Neural cell (in vitro differentiated cells): Measurements from ENCODE around the gene TTC39B. TPM values are rescaled to one million over a fixed set of nuclear protein-coding genes. Genes with fewer than 3 reads are reported as not detected.

Experiments
- H2AFZ ChIP-seq: fragments of 200-600, 300-800 bp; sonication (generic), shearing (Covaris generic); 2 replicates; pipeline ENCODE4 v1.6.0; 2014; ENCODE audit warnings: low read depth, mild to moderate bottlenecking, antibody characterized with exemption, low read length, moderate library complexity
- H3F3A ChIP-seq: fragments of 200-600 bp; shearing (Covaris generic); 2 replicates; pipeline ENCODE4 v1.6.1; 2016; ENCODE audit warnings: mild to moderate bottlenecking, moderate library complexity, mixed read lengths, antibody characterized with exemption, low read length; ENCODE audit not compliant: insufficient read depth, poor library complexity, severe bottlenecking
- H3K27ac ChIP-seq: fragments of 200-600, 300-800 bp; sonication (generic), shearing (Covaris generic); 2 replicates; pipeline ENCODE4 v1.5.1; 2014; ENCODE audit warnings: mild to moderate bottlenecking, low read length, moderate library complexity
- H3K27me3 ChIP-seq: fragments of 300-800, 200-600 bp; sonication (generic), shearing (Covaris generic); 2 replicates; pipeline ENCODE4 v1.6.0; 2014; ENCODE audit warnings: mild to moderate bottlenecking, low read depth, low read length, moderate library complexity; ENCODE audit not compliant: insufficient read depth
- H3K36me3 ChIP-seq: fragments of 300-800, 200-600 bp; sonication (generic), shearing (Covaris generic); 2 replicates; pipeline ENCODE4 v1.5.1; 2014; ENCODE audit warnings: mild to moderate bottlenecking, antibody characterized with exemption, low read length, moderate library complexity; ENCODE audit not compliant: insufficient read depth
- H3K4me2 ChIP-seq: fragments of 300-800, 200-600 bp; sonication (generic), shearing (Covaris generic); 2 replicates; pipeline ENCODE4 v1.6.0; 2014; ENCODE audit warnings: mild to moderate bottlenecking, low read length
- H3K4me3 ChIP-seq: fragments of 300-800, 200-600 bp; sonication (generic), shearing (Covaris generic); 2 replicates; pipeline ENCODE4 v1.5.1; 2014; ENCODE audit warnings: mild to moderate bottlenecking, low read length, moderate library complexity
- H3K79me2 ChIP-seq: fragments of 200-600 bp; shearing (Covaris generic); replicated peaks from 2 replicates; pipeline ENCODE4 v1.6.0; 2014; ENCODE audit warnings: mild to moderate bottlenecking, low read length, moderate library complexity; ENCODE audit not compliant: insufficient read depth
- H3K9ac ChIP-seq: fragments of 300-800, 200-600 bp; sonication (generic), shearing (Covaris generic); 2 replicates; pipeline ENCODE4 v1.6.1; 2016; ENCODE audit warnings: mild to moderate bottlenecking, low read length, mixed read lengths
- H3K9me2 ChIP-seq: fragments of 200-600 bp; shearing (Covaris generic); 2 replicates; pipeline ENCODE4 v1.6.1; 2016; ENCODE audit warnings: mild to moderate bottlenecking, low read length, mixed read lengths; ENCODE audit not compliant: insufficient read depth
- H3K9me3 ChIP-seq: fragments of 200-600, 300-800 bp; sonication (generic), shearing (Covaris generic); 2 replicates; pipeline ENCODE4 v1.6.1; 2016; ENCODE audit warnings: mild to moderate bottlenecking, mixed run types, low read length, moderate library complexity, mixed read lengths
- H4K20me1 ChIP-seq: fragments of 200-600 bp; shearing (Covaris generic); 2 replicates; pipeline ENCODE4 v1.6.1; 2016; ENCODE audit warnings: mild to moderate bottlenecking, mixed run types; ENCODE audit not compliant: insufficient read depth
- CTCF ChIP-seq: fragments of 450-650 bp; IDR thresholded peaks from 2 replicates; pipeline ENCODE4 v1.5.1; 2014; ENCODE audit warnings: antibody characterized with exemption, mild to moderate bottlenecking, moderate library complexity; ENCODE audit not compliant: poor library complexity, severe bottlenecking
- EP300 ChIP-seq: fragments of 450-650 bp; conservative IDR thresholded peaks from 2 replicates; pipeline ENCODE4 v1.6.1; 2014; ENCODE audit warnings: antibody characterized with exemption, mild to moderate bottlenecking, moderate library complexity; ENCODE audit not compliant: poor library complexity, severe bottlenecking
- EZH2 ChIP-seq: fragments of 200-600, 300-800 bp; shearing (Covaris generic), sonication (generic); IDR thresholded peaks from 2 replicates; pipeline ENCODE4 v1.6.1; 2014; ENCODE audit warnings: antibody characterized with exemption, low read length, borderline replicate concordance, mild to moderate bottlenecking; ENCODE audit not compliant: insufficient read depth, poor library complexity, severe bottlenecking
- MXI1 ChIP-seq: fragments of 450-650 bp; conservative IDR thresholded peaks from 2 replicates; pipeline ENCODE4 v1.6.1; 2014; ENCODE audit warnings: antibody characterized with exemption, mild to moderate bottlenecking; ENCODE audit not compliant: poor library complexity, severe bottlenecking
- POLR2AphosphoS5 ChIP-seq: IDR thresholded peaks from 2 replicates; pipeline ENCODE4 v1.6.1; 2012
- RAD21 ChIP-seq: fragments of 450-650 bp; conservative IDR thresholded peaks from 2 replicates; pipeline ENCODE4 v1.6.1; 2014; ENCODE audit warnings: antibody characterized with exemption, mild to moderate bottlenecking, moderate library complexity
- REST ChIP-seq: IDR thresholded peaks from 2 replicates; pipeline ENCODE4 v1.6.1; 2012; ENCODE audit warnings: borderline replicate concordance
- SMC3 ChIP-seq: fragments of 450-650 bp; conservative IDR thresholded peaks from 2 replicates; pipeline ENCODE4 v1.6.1; 2014; ENCODE audit warnings: antibody characterized with exemption, mild to moderate bottlenecking, moderate library complexity; ENCODE audit not compliant: poor library complexity
- TAF1 ChIP-seq: IDR thresholded peaks from 2 replicates; pipeline ENCODE4 v1.6.1; 2012; ENCODE audit warnings: low read depth
- polyA plus RNA-seq: library from polyadenylated mRNA; depleted of rRNA; stranded (reverse); fragments of >200 nt; gene quantifications from 2 replicates; pipeline ENCODE4 v1.2.3, GENCODE V29; 2014

Gene TTC39B
- polyA plus RNA-seq, 1 donor from 2014 or later, result 2.8 TPM

- TF ChIP-seq REST (no peak), POLR2AphosphoS5 (no peak)
Observed at GRCh38 chr9:15144622-15145061, 162.4 kb downstream of the TTC39B start (continued).

GRCh38 chr9:15142878-15143534 is 164.0 kb downstream of the TTC39B start:
- Histone ChIP-seq H3K27me3 (no peaks in the 10 kb centered on the region), H3K79me2 (no peaks in the 10 kb centered on the region), H2AFZ (no peak overlapping the region), H3K4me2 (no peak overlapping the region), H3K36me3 (no peaks in the 10 kb centered on the region), H3F3A (peaks cover 3% of the 10 kb centered on the region), H3K27ac (no peak overlapping the region), H4K20me1 (no peaks in the 10 kb centered on the region), H3K9ac (no peak overlapping the region), H3K9me2 (no peaks in the 10 kb centered on the region), H3K4me3 (no peak overlapping the region), H3K9me3 (no peaks in the 10 kb centered on the region)
- no peak for TF ChIP-seq MXI1
- no peak for TF ChIP-seq EP300
- TF ChIP-seq REST, result no peak
- TF ChIP-seq RAD21, result peak; percentile 66
- peak; percentile 71 for TF ChIP-seq SMC3
- no peak for TF ChIP-seq POLR2AphosphoS5
- TF ChIP-seq CTCF, result peak; percentile 80
- TF ChIP-seq EZH2, result no peak
- TF ChIP-seq TAF1, result no peak
